GM21576 (cell line): ENCODE measurements around the gene GBA2.
A peak's percentile ranks its signal among the peaks of the same experiment; 100 is the strongest.

Experiments used
- ATAC-seq: cut with Tn5 transposase; IDR thresholded peaks from one replicate; pipeline ENCODE4 v1.9.1; 2021; ENCODE audit warnings: mild to moderate bottlenecking, moderate library complexity; ENCODE audit not compliant: unreplicated experiment

GBA2 gene

GRCh38 chr9:35738924-35739323 is 10.1 kb downstream of the GBA2 start:
- no peak for ATAC-seq

- ATAC-seq: no peak
Observed at GRCh38 chr9:35738186-35738585, 10.8 kb downstream of the GBA2 start.

- ATAC-seq: no peak
Observed at GRCh38 chr9:35737143-35737542, 11.9 kb downstream of the GBA2 start.

- no peak for ATAC-seq
Observed at GRCh38 chr9:35736201-35736633, 12.8 kb downstream of the GBA2 start.

- ATAC-seq: no peak
Observed at GRCh38 chr9:35734096-35734495, 14.9 kb downstream of the GBA2 start.

GRCh38 chr9:35732800-35733541 is 16.1 kb downstream of the GBA2 start:
- peak; percentile 0 for ATAC-seq

GRCh38 chr9:35732185-35732799 is 16.7 kb downstream of the GBA2 start, which contains the start of the genes CREB3 and TLN1:
TSS of gene CREB3 (plus strand) at chr9:35732666. CDS start at chr9:35732773, 107 bp downstream.
TSS of gene TLN1 (minus strand) at chr9:35732195. CDS start at chr9:35725694, 6,501 bp downstream.
- ATAC-seq: peak; percentile 80

- no peak for ATAC-seq
Observed at GRCh38 chr9:35731415-35732184, 17.4 kb downstream of the GBA2 start.

GRCh38 chr9:35730486-35730854 is 18.6 kb downstream of the GBA2 start:
- no peak for ATAC-seq

GRCh38 chr9:35729700-35730485 is 19.1 kb downstream of the GBA2 start:
- ATAC-seq: no peak

GRCh38 chr9:35729101-35729500 is 19.9 kb downstream of the GBA2 start:
- no peak for ATAC-seq

GRCh38 chr9:35728041-35728971 is 20.7 kb downstream of the GBA2 start:
- ATAC-seq: no peak

- no peak for ATAC-seq
Observed at GRCh38 chr9:35727676-35728040, 21.4 kb downstream of the GBA2 start.

GRCh38 chr9:35726931-35727330 is 22.1 kb downstream of the GBA2 start:
- ATAC-seq: peak; percentile 51

- no peak for ATAC-seq
Observed at GRCh38 chr9:35725362-35725761, 23.7 kb downstream of the GBA2 start.

GRCh38 chr9:35723908-35724307 is 25.1 kb downstream of the GBA2 start:
- ATAC-seq: no peak

GRCh38 chr9:35723426-35723825 is 25.6 kb downstream of the GBA2 start:
- no peak for ATAC-seq

- no peak for ATAC-seq
Observed at GRCh38 chr9:35719546-35719945, 29.5 kb downstream of the GBA2 start.

GRCh38 chr9:35718721-35719511 is 30.1 kb downstream of the GBA2 start:
- ATAC-seq: no peak
